GM12872 (cell line): ENCODE measurements around the gene TXNDC5.

Experiments used
- TF ChIP-seq, protein P1 (sequence below): IDR thresholded peaks from 3 replicates; pipeline ENCODE4 v1.5.1; 2011; ENCODE audit warnings: low read depth, mild to moderate bottlenecking, low read length, moderate library complexity; ENCODE audit not compliant: insufficient read depth

Gene TXNDC5

DNA sequence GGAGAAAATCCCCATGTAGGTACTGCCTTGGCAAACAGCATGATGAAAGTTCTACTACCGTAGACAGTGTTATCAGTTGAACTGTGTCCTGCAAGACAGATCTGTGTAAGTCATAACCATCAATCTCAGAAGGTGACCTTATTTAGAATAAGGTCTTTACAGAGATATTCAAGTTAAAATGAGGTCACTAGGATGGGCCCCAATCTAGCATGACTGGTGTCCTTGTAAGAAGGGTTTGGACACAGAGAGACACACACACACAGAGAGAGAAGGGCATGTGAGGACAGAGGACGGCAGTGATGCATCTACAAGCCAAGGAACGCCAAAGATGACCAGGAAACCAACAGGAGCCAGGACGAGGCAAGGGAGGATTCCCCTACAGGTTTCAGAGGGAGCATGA, 8.8 kb downstream of the TXNDC5 start:
- TF ChIP-seq, protein P1, sequence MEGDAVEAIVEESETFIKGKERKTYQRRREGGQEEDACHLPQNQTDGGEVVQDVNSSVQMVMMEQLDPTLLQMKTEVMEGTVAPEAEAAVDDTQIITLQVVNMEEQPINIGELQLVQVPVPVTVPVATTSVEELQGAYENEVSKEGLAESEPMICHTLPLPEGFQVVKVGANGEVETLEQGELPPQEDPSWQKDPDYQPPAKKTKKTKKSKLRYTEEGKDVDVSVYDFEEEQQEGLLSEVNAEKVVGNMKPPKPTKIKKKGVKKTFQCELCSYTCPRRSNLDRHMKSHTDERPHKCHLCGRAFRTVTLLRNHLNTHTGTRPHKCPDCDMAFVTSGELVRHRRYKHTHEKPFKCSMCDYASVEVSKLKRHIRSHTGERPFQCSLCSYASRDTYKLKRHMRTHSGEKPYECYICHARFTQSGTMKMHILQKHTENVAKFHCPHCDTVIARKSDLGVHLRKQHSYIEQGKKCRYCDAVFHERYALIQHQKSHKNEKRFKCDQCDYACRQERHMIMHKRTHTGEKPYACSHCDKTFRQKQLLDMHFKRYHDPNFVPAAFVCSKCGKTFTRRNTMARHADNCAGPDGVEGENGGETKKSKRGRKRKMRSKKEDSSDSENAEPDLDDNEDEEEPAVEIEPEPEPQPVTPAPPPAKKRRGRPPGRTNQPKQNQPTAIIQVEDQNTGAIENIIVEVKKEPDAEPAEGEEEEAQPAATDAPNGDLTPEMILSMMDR = no peak

DNA sequence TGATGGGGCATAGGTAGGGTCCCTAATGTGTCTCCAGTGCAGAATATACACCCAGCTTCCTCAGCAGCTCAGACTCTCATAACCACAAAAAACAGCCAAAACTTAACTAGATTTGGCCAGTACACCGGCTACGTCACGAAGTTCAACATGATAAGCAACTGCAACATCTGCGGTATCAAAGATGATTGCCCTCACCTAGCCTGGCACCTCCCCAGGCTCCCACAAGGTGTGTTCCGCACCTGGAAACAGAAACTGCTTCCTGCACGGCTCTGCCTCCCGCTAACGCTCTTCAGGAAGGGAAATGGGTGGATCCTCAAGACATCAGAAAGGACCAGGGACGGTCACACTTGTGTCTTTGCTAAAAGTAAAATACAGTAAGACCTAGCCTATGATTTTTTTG, 9.5 kb downstream of the TXNDC5 start:
- TF ChIP-seq, protein P1 = no peak

DNA sequence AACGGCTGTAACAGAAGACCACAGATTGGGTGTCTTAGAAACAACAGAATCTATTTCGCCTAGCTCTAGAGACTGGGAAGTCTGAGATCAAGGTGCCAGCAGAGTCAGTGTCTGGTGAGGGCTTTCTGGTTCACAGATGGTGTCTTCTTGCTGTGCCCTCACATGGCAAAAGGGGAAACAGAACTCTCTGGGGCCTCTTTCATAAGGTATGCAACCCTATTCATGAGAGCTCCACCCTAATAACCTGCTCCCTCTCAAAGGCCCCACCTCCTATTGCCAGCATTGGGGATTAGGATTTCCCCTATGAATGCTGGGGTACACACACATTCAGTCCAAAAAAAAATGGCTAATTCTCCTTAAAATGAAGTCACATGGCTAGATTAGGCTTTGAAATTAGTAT, 10.0 kb downstream of the TXNDC5 start:
- TF ChIP-seq, protein P1 = no peak

DNA sequence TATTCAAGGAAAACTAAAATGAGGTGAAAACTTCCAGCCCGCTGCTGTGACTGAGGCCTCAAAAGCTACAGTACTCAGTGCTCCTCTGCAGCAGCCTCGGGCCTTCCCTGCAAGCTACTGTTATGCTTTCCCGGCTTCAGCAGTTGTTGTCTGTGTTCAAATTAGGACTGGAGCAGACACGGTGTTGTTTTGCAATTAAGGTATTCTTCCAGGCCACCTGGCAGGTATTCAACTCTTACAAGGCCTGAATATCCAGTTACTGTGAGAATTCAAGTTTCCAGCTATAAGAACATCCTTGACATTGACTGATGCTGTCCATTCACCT, 10.7 kb downstream of the TXNDC5 start:
- TF ChIP-seq, protein P1 = no peak

DNA sequence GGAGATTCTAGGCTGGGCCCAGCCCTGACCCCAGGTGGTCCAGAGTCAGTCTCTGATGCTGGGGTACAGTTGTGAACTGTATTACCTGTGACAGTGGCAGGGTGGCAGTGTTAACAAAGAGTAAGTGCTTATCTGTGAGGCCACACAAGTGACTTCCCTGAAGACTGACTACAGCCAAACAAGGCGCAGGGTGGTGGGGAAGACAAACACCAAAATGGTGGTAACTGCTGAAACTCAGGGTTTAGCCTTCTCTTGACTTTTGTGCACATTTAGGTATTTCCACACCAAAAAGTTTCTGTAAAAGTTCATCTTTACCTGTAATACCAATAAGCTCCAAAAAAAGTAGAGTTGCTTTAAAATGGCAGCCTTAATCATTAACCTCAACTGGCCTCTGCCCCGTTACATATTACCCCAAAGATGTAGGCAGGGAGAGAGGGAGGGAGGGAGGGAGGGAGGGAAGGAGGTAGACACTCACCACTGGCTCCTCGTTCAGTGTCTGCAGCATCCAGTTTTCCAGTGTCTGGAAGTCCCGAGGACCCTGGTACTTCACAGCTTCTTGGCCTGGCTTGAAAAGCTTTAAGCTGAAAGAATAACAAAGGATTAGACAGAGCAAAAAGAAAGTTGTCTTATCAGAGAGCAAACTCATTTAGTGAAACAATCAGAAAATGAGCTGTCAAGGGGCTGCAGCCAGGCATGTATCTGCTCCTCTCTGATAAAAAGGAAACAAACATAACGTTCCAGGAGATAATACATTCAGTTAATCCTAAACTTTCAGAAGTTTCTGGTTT, 11.3 kb downstream of the TXNDC5 start:
- TF ChIP-seq, protein P1 = peak; percentile 55

DNA sequence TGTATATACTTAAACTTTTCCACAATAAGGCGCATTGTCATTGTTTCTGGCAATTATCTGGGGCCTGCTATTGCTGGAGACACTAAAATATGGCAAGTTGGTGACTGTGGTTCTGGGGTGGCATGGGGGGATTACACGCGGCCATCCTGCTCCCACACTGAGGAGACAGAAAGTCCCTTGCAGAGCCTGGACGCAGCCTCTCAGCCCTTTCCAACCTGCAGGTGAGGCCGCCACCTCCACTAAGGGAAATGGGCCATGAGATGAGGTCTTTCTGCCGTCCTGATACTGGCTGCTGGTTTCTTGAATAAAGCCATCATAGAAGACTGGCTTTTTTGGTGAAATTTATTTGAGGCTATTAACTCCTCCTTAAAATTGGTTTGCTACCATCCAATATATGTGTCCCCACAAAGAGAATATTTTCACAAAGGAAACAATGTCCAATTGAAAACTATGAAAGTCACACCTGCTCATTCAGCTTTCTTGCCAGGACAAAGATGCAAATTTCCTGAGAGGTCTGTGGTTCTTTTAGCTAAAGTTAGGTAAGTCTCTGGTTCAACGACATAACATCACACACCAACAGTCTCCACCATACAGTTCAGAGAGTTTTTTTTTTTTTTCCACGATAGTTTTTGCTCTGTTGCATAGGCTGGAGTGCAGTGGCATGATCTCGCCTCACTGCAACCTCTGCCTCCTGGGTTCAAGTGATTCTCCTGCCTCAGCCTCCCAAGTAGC, 13.0 kb downstream of the TXNDC5 start:
- TF ChIP-seq, protein P1 = no peak

DNA sequence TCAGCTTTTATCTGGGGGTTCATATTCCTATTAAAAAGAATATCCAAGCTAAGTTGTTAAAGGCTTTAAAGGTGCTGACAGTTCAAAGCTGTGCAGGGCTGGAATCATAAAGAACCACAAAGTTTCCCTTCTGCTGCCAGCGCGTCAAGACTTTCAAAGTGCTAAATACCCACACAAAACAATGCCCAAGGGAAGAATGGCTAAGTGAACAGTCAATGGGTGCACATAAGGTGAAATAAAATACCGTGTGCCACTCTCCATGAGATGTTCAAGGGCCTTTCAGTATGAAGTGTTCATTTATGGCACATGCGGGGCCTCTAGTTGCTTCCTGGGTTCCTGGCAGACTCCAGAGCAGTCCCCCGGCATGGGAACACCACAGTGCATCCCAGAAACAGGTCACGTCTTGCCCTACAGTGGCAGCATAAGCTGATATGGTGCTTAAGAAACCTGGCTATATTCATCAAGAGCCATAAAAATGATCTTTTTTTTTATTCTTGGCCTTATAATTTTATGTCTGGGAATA, 14.1 kb downstream of the TXNDC5 start:
- TF ChIP-seq, protein P1 = no peak
